GM12878 (cell line): ENCODE data around the gene DDR1. TPM values are rescaled to one million over a fixed set of nuclear protein-coding genes. Genes with fewer than 3 reads are reported as not detected.
"Not testable (repeated sequence)": the region's sequence is repeated elsewhere in the genome, so short reads cannot be mapped to it uniquely, and the experiment has no call there.

Experiments
- ATAC-seq: fragments of 200-7000 bp; cut with Tn5 transposase; 3 replicates; pipeline ENCODE4 v1.9.1; 2020; ENCODE audit warnings: mild to moderate bottlenecking, moderate library complexity
- BruUV-seq: library from RNA; stranded (reverse); fragments of 400-500 nt; replicated peaks from 2 replicates; lab custom pipeline; 2021; lab: Mats Ljungman, UMichigan
- CTCF ChIA-PET: fragments of 300-600 bp; sonication (Branson Sonifier 250); formaldehyde crosslinking; extraction: SDS; loops from one replicate; lab custom pipeline; 2021; ENCODE audit warnings: inconsistent platforms; lab: Yijun Ruan, JAX
- POLR2A ChIA-PET: fragments of 350-600 bp; formaldehyde crosslinking; extraction: SDS; loops from one replicate; lab custom pipeline; 2021; ENCODE audit warnings: inconsistent platforms; lab: Charles Lee
- RAD21 ChIA-PET: fragments of 300-600 bp; sonication (Branson Sonifier 250); formaldehyde crosslinking; loops from one replicate; lab custom pipeline; 2023; ENCODE audit warnings: antibody characterized with exemption; ENCODE audit not compliant: unreplicated experiment; lab: Charles Lee
- SMC1A ChIA-PET: fragments of 300-600 bp; sonication (Branson Sonifier 250); formaldehyde crosslinking; loops from one replicate; lab custom pipeline; 2023; ENCODE audit not compliant: unreplicated experiment, uncharacterized antibody; lab: Charles Lee
- DNase-seq: peaks from one replicate; pipeline ENCODE4 v3.0.0-alpha.2; 2011; ENCODE audit warnings: low read depth, low spot score
- FAIRE-seq: peaks from 3 replicates; lab custom pipeline; 2011; peaks lifted over from hg19 to GRCh38; lab: Jason Lieb, UNC
- H2AFZ ChIP-seq: 2 replicates; pipeline ENCODE4 v1.6.0; 2011; ENCODE audit warnings: low read depth, low read length, control low read depth; ENCODE audit not compliant: control insufficient read depth
- H3K27ac ChIP-seq: 2 replicates; pipeline ENCODE4 v1.5.1; 2011; ENCODE audit warnings: control low read depth; ENCODE audit not compliant: control insufficient read depth, insufficient read depth
- H3K27me3 ChIP-seq, 2 experiments: replicated peaks in 1 of 2; 2 replicates each; pipeline versions ENCODE4 v1.6.0 to v1.6.1; 2011; ENCODE audit warnings: low read length in 1 of 2; ENCODE audit not compliant: control insufficient read depth in 2 of 2, insufficient read depth in 2 of 2
- H3K36me3 ChIP-seq, 2 experiments: 2 replicates each; pipeline ENCODE4 v1.5.1; 2011; ENCODE audit warnings: low read length in 1 of 2; ENCODE audit not compliant: control insufficient read depth in 2 of 2, insufficient read depth in 2 of 2
- H3K4me1 ChIP-seq: 2 replicates; pipeline ENCODE4 v1.6.1; 2011; ENCODE audit warnings: mild to moderate bottlenecking, low read length, moderate library complexity, mixed read lengths; ENCODE audit not compliant: control insufficient read depth, insufficient read depth
- H3K4me2 ChIP-seq: 2 replicates; pipeline ENCODE4 v1.6.0; 2011; ENCODE audit warnings: control low read depth; ENCODE audit not compliant: control insufficient read depth, insufficient read depth
- H3K4me3 ChIP-seq: fragments of 200-600 bp; sonication (generic); 2 replicates; pipeline ENCODE4 v1.5.1; 2016
- H3K79me2 ChIP-seq: 2 replicates; pipeline ENCODE4 v1.6.0; 2011; ENCODE audit warnings: low read length; ENCODE audit not compliant: control insufficient read depth, insufficient read depth
- H3K9ac ChIP-seq: 2 replicates; pipeline ENCODE4 v1.8.0; 2011; ENCODE audit warnings: low read length, control low read depth, mixed read lengths; ENCODE audit not compliant: control insufficient read depth, insufficient read depth
- H3K9me3 ChIP-seq: replicated peaks from 3 replicates; pipeline ENCODE4 v1.5.1; 2011; ENCODE audit warnings: mild to moderate bottlenecking, low read length; ENCODE audit not compliant: control insufficient read depth, insufficient read depth
- H4K20me1 ChIP-seq: 2 replicates; pipeline ENCODE4 v1.6.0; 2011; ENCODE audit not compliant: control insufficient read depth, insufficient read depth
- ATF2 ChIP-seq: IDR thresholded peaks from 2 replicates; pipeline ENCODE4 v1.6.1; 2012; ENCODE audit warnings: low read length, inconsistent platforms
- HDAC2 ChIP-seq: fragments of 200-600 bp; sonication (generic); IDR thresholded peaks from 2 replicates; pipeline ENCODE4 v1.6.1; 2017
- MYB ChIP-seq: fragments of 150-350 bp; IDR thresholded peaks from 2 replicates; pipeline ENCODE4 v1.6.1; 2014; ENCODE audit warnings: mild to moderate bottlenecking, low read depth, low read length, borderline replicate concordance
- PAX5 ChIP-seq: IDR thresholded peaks from 2 replicates; pipeline ENCODE4 v1.6.1; 2011; ENCODE audit warnings: low read depth, low read length, borderline replicate concordance
- PML ChIP-seq: IDR thresholded peaks from 2 replicates; pipeline ENCODE4 v1.6.1; 2012; ENCODE audit warnings: low read length, inconsistent platforms
- POLR2AphosphoS2 ChIP-seq: IDR thresholded peaks from 2 replicates; pipeline ENCODE4 v1.6.1; 2011; ENCODE audit warnings: low read depth, mild to moderate bottlenecking, low read length, improper control_type of control experiment, moderate library complexity
- RBBP5 ChIP-seq: fragments of 200-600 bp; sonication (generic); conservative IDR thresholded peaks from 2 replicates; pipeline ENCODE4 v1.6.1; 2016
- RCOR1 ChIP-seq: conservative IDR thresholded peaks from 2 replicates; pipeline ENCODE4 v1.6.1; 2012; ENCODE audit warnings: low read depth, low read length, improper control_type of control experiment
- SMARCA5 ChIP-seq: fragments of 450-650 bp; IDR thresholded peaks from 2 replicates; pipeline ENCODE4 v1.6.1; 2017; ENCODE audit warnings: mild to moderate bottlenecking
- WRNIP1 ChIP-seq: IDR thresholded peaks from 2 replicates; pipeline ENCODE4 v1.6.1; 2011; ENCODE audit warnings: low read depth, low read length, improper control_type of control experiment, borderline replicate concordance
- ZBED1 ChIP-seq: IDR thresholded peaks from 2 replicates; pipeline ENCODE4 v1.6.1; 2016; ENCODE audit warnings: borderline replicate concordance
- ZNF274 ChIP-seq: IDR thresholded peaks from one replicate; pipeline ENCODE4 v1.8.0; 2011; ENCODE audit not compliant: insufficient read length, insufficient read depth
- WGBS: methylation state at CpG from one replicate; pipeline ENCODE4 v1.1.6; 2016; ENCODE audit warnings: low lambda C conversion rate; ENCODE audit not compliant: insufficient replicate concordance, insufficient coverage; ENCODE audit errors: missing lambda C conversion rate; 5-methylcytosine and 5-hydroxymethylcytosine counted together
- in situ Hi-C: fragments of 300-500 bp; cut with MboI; formaldehyde crosslinking; loops from 9 replicates; pipeline ENCODE4 v1.14.3; 2018; ENCODE audit warnings: mixed read lengths
- intact Hi-C: fragments of 100-400 bp; cut with micrococcal nuclease; formaldehyde crosslinking; loops from one replicate; pipeline ENCODE4 v1.14.2; 2022; ENCODE audit not compliant: unreplicated experiment
- polyA plus RNA-seq, 11 experiments: library from polyadenylated mRNA; depleted of rRNA in 4 of 11; unstranded in 6 of 11; stranded (reverse) in 5 of 11; fragments of >200 nt; fragmentation: Nextera tagmentation in 4 of 11; fragmentation: Illumina TruSeq in 1 of 11; extraction: Ambion mirVana in 4 of 11; extraction: Trizol in 1 of 11; gene quantifications; 1 replicate in 1 of 11; 2 replicates in 10 of 11; pipeline versions ENCODE4 v1.2.1 to v1.2.3, GENCODE V29; 2011 to 2016; ENCODE audit warnings: inconsistent platforms in 2 of 11, missing spikeins in 2 of 11, low read depth in 1 of 11
- total RNA-seq, 4 experiments: library from RNA; depleted of rRNA in 3 of 4; stranded (reverse); fragments of >200 nt in 3 of 4; fragmentation: Illumina TruSeq in 1 of 4; extraction: Trizol in 1 of 4; gene quantifications; 2 replicates each; pipeline versions ENCODE4 v1.2.1 to v1.2.3, GENCODE V29; 2013 to 2021
- TF ChIP-seq, protein P1 (sequence below): IDR thresholded peaks from 2 replicates; pipeline ENCODE4 v1.6.1; 2011; ENCODE audit warnings: low read depth, low read length, improper control_type of control experiment, borderline replicate concordance

DDR1 gene
- total and polyA plus RNA-seq, 10 of the 15 experiments (the other 5 are each of a cell fraction or from before 2014, with no cell fraction given) = 1.1 to 39.0 (median 11.9) TPM

- TF ChIP-seq ATF2 (no peak), SMARCA5 (no peak), ZBED1 (no peak), ZNF274 (no peak), RBBP5 (no peak)
- TF ChIP-seq, all 136 proteins: peak for 0
Measured at GRCh38 chr6:30918670-30919069, 34.4 kb downstream of the DDR1 start (continued).

DNA sequence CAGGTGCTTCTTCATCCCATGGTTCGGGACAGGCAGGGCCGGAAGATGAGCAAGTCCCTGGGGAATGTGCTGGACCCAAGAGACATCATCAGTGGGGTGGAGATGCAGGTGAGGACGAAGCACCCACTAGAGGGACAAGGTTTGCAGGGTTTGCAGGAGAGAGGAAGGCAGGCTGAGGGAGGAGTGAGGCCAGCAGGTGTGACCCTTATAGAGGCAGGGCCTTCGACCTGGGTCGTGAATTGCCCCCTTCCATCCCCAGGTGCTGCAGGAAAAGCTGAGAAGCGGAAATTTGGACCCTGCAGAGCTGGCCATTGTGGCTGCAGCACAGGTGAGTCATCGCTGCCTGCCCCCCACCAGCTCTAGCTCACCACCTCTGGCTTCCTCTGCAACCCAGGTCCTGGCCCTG, 38.1 kb downstream of the DDR1 start:
- ChIA-PET SMC1A (no interaction called here), RAD21 (no interaction called here), POLR2A (no interaction called here)
- intact Hi-C loops = no loop called here
- Histone ChIP-seq H3K4me2 (no peak overlapping the region), H3K9ac (no peak overlapping the region), H4K20me1 (no peaks in the 10 kb centered on the region), H3K36me3 (peaks cover 18 to 27% of the 10 kb centered on the region in 2 experiments; a peak in 3 of 4 replicates), H3K4me1 (no peaks in the 10 kb centered on the region), H3K27me3 (no peaks in the 10 kb centered on the region), H3K79me2 (no peaks in the 10 kb centered on the region), H3K27ac (no peak overlapping the region), H2AFZ (no peak overlapping the region)
- in situ Hi-C loops = no loop called here
- no peak for DNase-seq
- TF ChIP-seq RCOR1 (no peak), MYB (no peak), HDAC2 (no peak), WRNIP1 (no peak), PML (no peak), POLR2AphosphoS2 (no peak), PAX5 (no peak)
- TF ChIP-seq, protein P1, sequence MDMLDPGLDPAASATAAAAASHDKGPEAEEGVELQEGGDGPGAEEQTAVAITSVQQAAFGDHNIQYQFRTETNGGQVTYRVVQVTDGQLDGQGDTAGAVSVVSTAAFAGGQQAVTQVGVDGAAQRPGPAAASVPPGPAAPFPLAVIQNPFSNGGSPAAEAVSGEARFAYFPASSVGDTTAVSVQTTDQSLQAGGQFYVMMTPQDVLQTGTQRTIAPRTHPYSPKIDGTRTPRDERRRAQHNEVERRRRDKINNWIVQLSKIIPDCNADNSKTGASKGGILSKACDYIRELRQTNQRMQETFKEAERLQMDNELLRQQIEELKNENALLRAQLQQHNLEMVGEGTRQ = no peak
- TF ChIP-seq, all 136 proteins: peak for 0
- ATAC-seq (no peak), FAIRE-seq (no peak)
- H3K9me3 ChIP-seq = no peaks in the 10 kb centered on the region
- BruUV-seq = no TSS peak
- 74% methylated on average over 7 of the region's 7 CpGs for WGBS
- CTCF ChIA-PET = interaction anchor here (0.9 kb wide), 1 partner anchor 147 kb away, joined by 4 read pairs; no protein-coding TSS in a partner anchor
- H3K4me3 ChIP-seq = no peak overlapping the region

DNA sequence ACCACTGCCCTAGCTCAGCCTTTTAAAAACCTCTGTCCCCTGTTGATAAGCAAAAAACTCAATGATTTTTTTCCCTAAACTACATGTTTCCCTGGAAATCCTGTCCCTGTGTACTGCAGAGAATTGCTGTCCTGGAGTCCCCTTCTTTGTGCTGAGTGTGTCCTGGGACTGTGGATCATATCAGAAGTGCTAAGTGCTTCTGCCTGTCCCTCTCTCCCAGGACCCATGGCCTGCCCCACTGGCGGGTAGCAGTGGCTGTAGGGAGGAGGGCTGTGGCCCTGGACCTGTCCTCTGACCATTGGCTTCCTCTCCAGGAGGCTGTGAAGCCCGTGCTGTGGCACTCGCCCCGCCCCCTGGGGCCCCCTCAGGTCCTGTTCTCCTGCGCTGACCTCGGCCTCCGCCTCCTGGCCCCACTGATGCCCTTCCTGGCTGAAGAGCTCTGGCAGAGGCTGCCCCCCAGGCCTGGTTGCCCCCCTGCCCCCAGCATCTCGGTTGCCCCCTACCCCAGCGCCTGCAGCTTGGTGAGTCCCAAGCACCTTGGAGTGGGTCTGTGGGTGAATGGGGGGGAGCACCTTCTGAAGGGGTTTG, 39.8 kb downstream of the DDR1 start:
- H3K4me2 ChIP-seq, H3K9ac ChIP-seq, FAIRE-seq, H3K79me2 ChIP-seq, H3K9me3 ChIP-seq, H3K4me3 ChIP-seq, BruUV-seq, SMC1A ChIA-PET, RAD21 ChIA-PET, ATAC-seq, H3K27ac ChIP-seq, DNase-seq, H3K27me3 ChIP-seq, intact Hi-C loops, H3K4me1 ChIP-seq, POLR2A ChIA-PET, H2AFZ ChIP-seq, in situ Hi-C loops, H4K20me1 ChIP-seq: not testable (repeated sequence)
- H3K36me3 ChIP-seq = peaks cover 18 to 25% of the 10 kb centered on the region in 2 experiments; a peak in 3 of 4 replicates
- CTCF ChIA-PET = interaction anchor here (1.1 to 1.3 kb wide), 2 partner anchors 145 to 163 kb away, joined by 3 read pairs; no protein-coding TSS in a partner anchor
- WGBS = 84% methylated on average over 8 of the region's 9 CpGs
